ENCODE measurements around the gene FBXO21.
A peak's percentile ranks its signal among the peaks of the same experiment; 100 is the strongest.

Gene FBXO21

DNA sequence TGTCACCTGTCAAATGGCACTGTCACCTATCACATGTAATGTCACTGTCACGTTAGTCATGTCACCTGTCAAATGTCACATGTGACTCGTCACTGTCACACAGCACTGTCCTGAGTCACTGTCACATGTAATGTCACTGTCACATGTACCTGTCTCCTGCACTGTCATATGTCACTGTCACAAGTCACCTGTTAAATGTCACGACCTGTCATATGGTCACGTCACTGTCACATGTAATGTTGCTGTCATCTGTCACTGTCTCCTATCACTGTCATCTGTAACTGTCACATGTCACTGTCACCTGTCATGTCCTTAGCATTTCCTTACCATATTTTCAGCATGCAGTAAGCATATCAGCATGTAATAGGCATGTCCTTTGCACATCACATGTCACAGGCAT lies 63.9 kb downstream of the FBXO21 start:
- no peak for TF ChIP-seq PPARA (CRISPR knock-in tag; IDR thresholded peaks at IDR 0.05; ENCODE audit: borderline replicate concordance)
- TF ChIP-seq SNAI2 (CRISPR knock-in tag; IDR thresholded peaks at IDR 0.05): no peak
- no peak for TF ChIP-seq ZNF70 (CRISPR knock-in tag; IDR thresholded peaks at IDR 0.05)
- TF ChIP-seq ZNF8 (CRISPR knock-in tag; IDR thresholded peaks at IDR 0.05): no peak
- ATAC-seq: no peak

DNA sequence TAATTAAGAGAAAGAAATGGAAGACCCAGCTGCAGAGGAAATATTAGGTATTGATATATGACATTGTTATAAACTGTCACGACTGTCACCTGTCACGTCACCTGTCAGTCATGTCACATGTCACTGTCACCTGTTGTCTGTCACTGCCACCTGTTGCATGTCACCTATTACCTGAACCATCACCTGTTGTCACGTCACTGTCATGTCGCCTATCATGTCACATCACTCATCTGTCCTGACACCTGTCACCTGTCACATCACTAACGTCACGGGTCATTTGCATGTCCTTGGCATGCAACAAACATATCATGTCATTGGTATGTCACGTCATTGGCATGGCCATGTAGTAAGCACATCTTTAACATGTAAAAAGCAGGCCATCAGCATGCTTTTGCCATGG lies 64.5 kb downstream of the FBXO21 start:
- no peak for ATAC-seq

GRCh38 chr12:117125272-117125613 lies 65.0 kb downstream of the FBXO21 start:
- peak; percentile 93 for ATAC-seq
- TF ChIP-seq, protein P1, sequence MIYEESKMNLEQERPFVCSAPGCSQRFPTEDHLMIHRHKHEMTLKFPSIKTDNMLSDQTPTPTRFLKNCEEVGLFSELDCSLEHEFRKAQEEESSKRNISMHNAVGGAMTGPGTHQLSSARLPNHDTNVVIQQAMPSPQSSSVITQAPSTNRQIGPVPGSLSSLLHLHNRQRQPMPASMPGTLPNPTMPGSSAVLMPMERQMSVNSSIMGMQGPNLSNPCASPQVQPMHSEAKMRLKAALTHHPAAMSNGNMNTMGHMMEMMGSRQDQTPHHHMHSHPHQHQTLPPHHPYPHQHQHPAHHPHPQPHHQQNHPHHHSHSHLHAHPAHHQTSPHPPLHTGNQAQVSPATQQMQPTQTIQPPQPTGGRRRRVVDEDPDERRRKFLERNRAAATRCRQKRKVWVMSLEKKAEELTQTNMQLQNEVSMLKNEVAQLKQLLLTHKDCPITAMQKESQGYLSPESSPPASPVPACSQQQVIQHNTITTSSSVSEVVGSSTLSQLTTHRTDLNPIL (CRISPR knock-in tag; IDR thresholded peaks at IDR 0.05; ENCODE audit: low read depth): no peak
- TF ChIP-seq BACH2 (CRISPR knock-in tag; IDR thresholded peaks at IDR 0.05; ENCODE audit: borderline replicate concordance) (no peak), ZFP3 (CRISPR knock-in tag; IDR thresholded peaks at IDR 0.05) (no peak), ISL1 (CRISPR knock-in tag; IDR thresholded peaks at IDR 0.05) (0 out of 2 replicates have a peak, but pooled peaks have one; percentile 13), SNAI2 (CRISPR knock-in tag; IDR thresholded peaks at IDR 0.05) (no peak)

More for the DNA sequence above, 64.5 kb downstream of the FBXO21 start:
- no peak for TF ChIP-seq ZNF8 (CRISPR knock-in tag; IDR thresholded peaks at IDR 0.05)
- TF ChIP-seq ARNTL (CRISPR knock-in tag; IDR thresholded peaks at IDR 0.05; ENCODE audit: borderline replicate concordance, low read depth): no peak
- TF ChIP-seq ZNF565 (CRISPR knock-in tag; conservative IDR thresholded peaks at IDR 0.05; ENCODE audit: low read depth): no peak
- no peak for TF ChIP-seq SNAI2 (CRISPR knock-in tag; IDR thresholded peaks at IDR 0.05)
- TF ChIP-seq TOX (CRISPR knock-in tag; IDR thresholded peaks at IDR 0.05; ENCODE audit: borderline replicate concordance): no peak

GRCh38 chr12:117124421-117125271 lies 65.6 kb downstream of the FBXO21 start:
- TF ChIP-seq POU6F1 (CRISPR knock-in tag; IDR thresholded peaks at IDR 0.05; ENCODE audit: borderline replicate concordance, low read depth) (no peak), ZNF70 (CRISPR knock-in tag; IDR thresholded peaks at IDR 0.05) (no peak), GLIS3 (CRISPR knock-in tag; IDR thresholded peaks at IDR 0.05) (no peak), ESRRG (CRISPR knock-in tag; IDR thresholded peaks at IDR 0.05) (no peak), TCF4 (CRISPR knock-in tag; IDR thresholded peaks at IDR 0.05; ENCODE audit: borderline replicate concordance) (no peak), ISL1 (CRISPR knock-in tag; IDR thresholded peaks at IDR 0.05) (no peak), ZNF565 (CRISPR knock-in tag; conservative IDR thresholded peaks at IDR 0.05; ENCODE audit: low read depth) (no peak)
- TF ChIP-seq, protein P2, sequence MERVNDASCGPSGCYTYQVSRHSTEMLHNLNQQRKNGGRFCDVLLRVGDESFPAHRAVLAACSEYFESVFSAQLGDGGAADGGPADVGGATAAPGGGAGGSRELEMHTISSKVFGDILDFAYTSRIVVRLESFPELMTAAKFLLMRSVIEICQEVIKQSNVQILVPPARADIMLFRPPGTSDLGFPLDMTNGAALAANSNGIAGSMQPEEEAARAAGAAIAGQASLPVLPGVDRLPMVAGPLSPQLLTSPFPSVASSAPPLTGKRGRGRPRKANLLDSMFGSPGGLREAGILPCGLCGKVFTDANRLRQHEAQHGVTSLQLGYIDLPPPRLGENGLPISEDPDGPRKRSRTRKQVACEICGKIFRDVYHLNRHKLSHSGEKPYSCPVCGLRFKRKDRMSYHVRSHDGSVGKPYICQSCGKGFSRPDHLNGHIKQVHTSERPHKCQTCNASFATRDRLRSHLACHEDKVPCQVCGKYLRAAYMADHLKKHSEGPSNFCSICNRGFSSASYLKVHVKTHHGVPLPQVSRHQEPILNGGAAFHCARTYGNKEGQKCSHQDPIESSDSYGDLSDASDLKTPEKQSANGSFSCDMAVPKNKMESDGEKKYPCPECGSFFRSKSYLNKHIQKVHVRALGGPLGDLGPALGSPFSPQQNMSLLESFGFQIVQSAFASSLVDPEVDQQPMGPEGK (CRISPR knock-in tag; IDR thresholded peaks at IDR 0.05; ENCODE audit: borderline replicate concordance): no peak
- ATAC-seq: peak; percentile 57

- no peak for ATAC-seq
- TF ChIP-seq ZFP3 (CRISPR knock-in tag; IDR thresholded peaks at IDR 0.05): no peak
These were observed 68.8 kb downstream of the FBXO21 start for GRCh38 chr12:117121441-117121840.

DNA sequence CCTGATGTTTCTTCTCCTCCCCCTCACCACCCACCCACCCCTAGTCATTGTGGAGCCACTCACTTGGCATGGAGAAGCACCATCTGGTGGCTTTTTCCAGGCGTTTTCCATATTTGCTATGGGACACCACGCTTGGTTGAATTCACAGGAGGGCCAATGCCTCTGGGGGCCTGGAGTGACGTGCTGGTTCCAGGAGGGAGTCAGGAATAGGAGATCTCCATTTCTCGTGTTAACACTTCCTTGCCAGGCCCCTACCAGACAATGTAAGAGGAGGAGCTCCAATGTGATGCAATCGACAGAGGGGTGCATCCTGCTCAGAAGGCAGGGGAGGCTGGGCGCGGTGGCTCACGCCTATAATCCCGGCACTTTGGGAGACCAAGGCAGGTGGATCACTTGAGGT lies 69.5 kb downstream of the FBXO21 start:
- ATAC-seq: no peak
- TF ChIP-seq POU6F1 (CRISPR knock-in tag; IDR thresholded peaks at IDR 0.05; ENCODE audit: borderline replicate concordance, low read depth) (no peak), TCF4 (CRISPR knock-in tag; IDR thresholded peaks at IDR 0.05; ENCODE audit: borderline replicate concordance) (no peak)

All from SK-N-SH treated with all-trans-retinoic acid at 6 μM for 48 hours (cell line).